K562 (cell line): ENCODE data around the gene GMPR. TPM values are rescaled to one million over a fixed set of nuclear protein-coding genes. Genes with fewer than 3 reads are reported as not detected.

Experiments
- C11orf30 ChIP-seq: fragments of 450-650 bp; IDR thresholded peaks from 2 replicates; pipeline ENCODE4 v1.6.1; 2016; ENCODE audit warnings: low read depth, mild to moderate bottlenecking
- CBX1 ChIP-seq: sonication (generic); IDR thresholded peaks from 2 replicates; pipeline ENCODE4 v1.6.1; 2016; ENCODE audit warnings: antibody characterized with exemption, low read depth, mild to moderate bottlenecking
- CREB3L1 ChIP-seq: fragments of 450-650 bp; IDR thresholded peaks from 2 replicates; pipeline ENCODE4 v1.6.1; 2014; ENCODE audit warnings: low read depth, mild to moderate bottlenecking, moderate library complexity, borderline replicate concordance
- CTCF ChIP-seq, 3 experiments: IDR thresholded peaks in 2 of 3; conservative IDR thresholded peaks in 1 of 3; 2 replicates each; pipeline ENCODE4 v1.5.1; 2011 to 2012; ENCODE audit warnings: low read length in 3 of 3, mild to moderate bottlenecking in 3 of 3, control low read depth in 2 of 3, improper control_type of control experiment in 1 of 3, inconsistent platforms in 1 of 3, low read depth in 1 of 3, mixed read lengths in 1 of 3, moderate library complexity in 1 of 3; ENCODE audit not compliant: insufficient read depth in 2 of 3
- CTCFL ChIP-seq: IDR thresholded peaks from 2 replicates; pipeline ENCODE4 v1.6.1; 2011; ENCODE audit warnings: borderline replicate concordance, low read depth, mild to moderate bottlenecking, moderate library complexity, low read length; ENCODE audit not compliant: insufficient read depth, poor library complexity, severe bottlenecking
- EHMT2 ChIP-seq: fragments of 450-650 bp; IDR thresholded peaks from 2 replicates; pipeline ENCODE4 v1.6.1; 2018; ENCODE audit warnings: antibody characterized with exemption
- MEF2A ChIP-seq: IDR thresholded peaks from 2 replicates; pipeline ENCODE4 v1.6.1; 2011; ENCODE audit warnings: low read depth, mild to moderate bottlenecking, low read length, moderate library complexity; ENCODE audit not compliant: control insufficient read depth
- MNT ChIP-seq, 2 experiments: fragments of 450-650 bp; conservative IDR thresholded peaks; 2 replicates each; pipeline ENCODE4 v1.6.1; 2017; ENCODE audit warnings: mild to moderate bottlenecking in 2 of 2, moderate library complexity in 2 of 2
- NUFIP1 ChIP-seq: fragments of 450-650 bp; IDR thresholded peaks from 2 replicates; pipeline ENCODE4 v1.6.1; 2018; ENCODE audit not compliant: partially characterized antibody
- POLR2H ChIP-seq: IDR thresholded peaks from 2 replicates; pipeline ENCODE4 v1.6.1; 2016; ENCODE audit warnings: missing genetic modification characterization, low read depth, mild to moderate bottlenecking, control low read depth, missing compliant biosample characterization, moderate library complexity
- PREB ChIP-seq: sonication (generic); formaldehyde crosslinking; IDR thresholded peaks from 2 replicates; pipeline ENCODE4 v1.8.1; 2023; ENCODE audit warnings: mild to moderate bottlenecking, missing genetic modification reagents
- SMAD4 ChIP-seq: fragments of 250-450 bp; sonication (Bioruptor Pico); conservative IDR thresholded peaks from 2 replicates; pipeline ENCODE4 v1.8.0; 2021; ENCODE audit warnings: inconsistent platforms, mild to moderate bottlenecking, moderate library complexity
- SP1 ChIP-seq: sonication (generic); formaldehyde crosslinking; IDR thresholded peaks from 2 replicates; pipeline ENCODE4 v1.8.1; 2022; ENCODE audit warnings: mild to moderate bottlenecking, missing genetic modification reagents
- STAG1 ChIP-seq: sonication (generic); formaldehyde crosslinking; IDR thresholded peaks from 2 replicates; pipeline ENCODE4 v1.5.0; 2020; ENCODE audit warnings: missing genetic modification reagents, borderline replicate concordance
- ZNF583 ChIP-seq: fragments of 250-450 bp; sonication (Bioruptor Pico); IDR thresholded peaks from 2 replicates; pipeline ENCODE4 v1.4.0; 2020
- polyA plus RNA-seq, 8 experiments: library from polyadenylated mRNA; depleted of rRNA in 4 of 8; stranded (reverse) in 5 of 8; unstranded in 3 of 8; fragments of >200 nt; fragmentation: Nextera tagmentation in 2 of 8; fragmentation: Illumina TruSeq in 1 of 8; extraction: Ambion mirVana in 2 of 8; extraction: Trizol in 1 of 8; gene quantifications; 2 replicates each; pipeline versions ENCODE4 v1.2.1 to v1.2.3, GENCODE V29; 2011 to 2014; ENCODE audit warnings: inconsistent platforms in 1 of 8, missing spikeins in 1 of 8
- total RNA-seq, 7 experiments: library from RNA; depleted of rRNA in 6 of 7; stranded (reverse); fragments of >200 nt in 6 of 7; fragmentation: Illumina TruSeq in 2 of 7; extraction: Trizol in 2 of 7; gene quantifications; 2 replicates each; pipeline versions ENCODE4 v1.2.1 to v1.2.3, GENCODE V29; 2011 to 2021; ENCODE audit warnings: low replicate concordance in 1 of 7
- TF ChIP-seq, protein P1 (sequence below): sonication (generic); formaldehyde crosslinking; IDR thresholded peaks from 2 replicates; pipeline ENCODE4 v1.5.0; 2020; ENCODE audit warnings: missing genetic modification reagents

GMPR gene
- total and polyA plus RNA-seq, 9 of the 15 experiments (the other 6 are each of a cell fraction or from before 2014, with no cell fraction given): 34.6 to 83.7 (median 49.8) TPM

DNA sequence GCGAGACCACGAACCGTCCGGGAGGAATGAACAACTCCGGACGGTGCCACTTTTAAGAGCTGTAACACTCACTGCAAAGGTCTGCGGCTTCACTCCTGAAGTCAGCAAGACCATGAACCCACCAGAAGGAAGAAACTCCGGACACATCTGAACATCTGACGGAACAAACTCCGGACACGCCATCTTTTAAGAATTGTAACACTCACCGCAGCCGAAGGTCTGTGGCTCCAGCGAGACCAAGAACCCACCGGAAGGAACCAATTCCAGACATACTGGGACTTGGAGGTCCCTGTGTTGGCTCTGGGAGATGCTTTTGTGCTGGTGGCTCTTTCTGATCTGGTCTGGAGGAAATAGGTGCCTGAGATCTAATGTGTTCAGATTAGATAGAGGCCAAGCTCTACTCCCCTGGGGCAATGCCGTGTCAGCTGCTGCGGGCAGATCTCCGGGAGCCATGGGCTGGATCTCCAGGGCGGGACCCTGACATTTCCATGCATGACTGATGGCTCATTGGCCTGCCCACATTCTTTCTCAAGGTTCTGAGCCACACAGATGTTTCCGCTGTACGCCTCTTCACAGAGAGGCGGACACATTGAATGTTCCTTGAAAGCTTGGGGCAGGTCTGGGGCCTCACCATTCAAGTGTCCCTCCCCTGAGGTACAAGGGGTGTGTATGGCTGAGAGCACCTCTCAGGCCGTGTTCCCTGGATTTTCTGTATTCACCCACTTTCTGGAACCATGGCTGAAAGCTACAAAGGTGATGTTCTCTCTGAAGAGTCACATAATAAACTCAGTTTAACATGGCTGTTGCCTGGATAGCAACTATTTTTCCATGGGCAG is 29.3 kb downstream of the GMPR start (continued):
- peak; percentile 42 to 84 for TF ChIP-seq MNT (conservative IDR thresholded peaks at IDR 0.05)
- TF ChIP-seq EHMT2: no peak
- TF ChIP-seq NUFIP1: no peak
- no peak for TF ChIP-seq STAG1 (CRISPR knock-in tag)
- TF ChIP-seq CREB3L1: peak; percentile 79
- peak; percentile 95 for TF ChIP-seq POLR2H (tag)
- TF ChIP-seq CTCFL: no peak
- no peak for TF ChIP-seq PREB (CRISPR knock-in tag)
- TF ChIP-seq C11orf30: no peak
- TF ChIP-seq SP1 (CRISPR knock-in tag): peak; percentile 88
- TF ChIP-seq CTCF (IDR thresholded peaks at IDR 0.05 in 2 of 3, conservative IDR thresholded peaks at IDR 0.05 in 1 of 3; ENCODE audit: insufficient read depth in 2 of 3, low read depth in 1 of 3, low read length in 3 of 3): no peak
- TF ChIP-seq CBX1: no peak; the same call in none of the 2 replicates
- TF ChIP-seq MEF2A: peak; percentile 60; the same call in 1 of the 2 replicates
- peak; percentile 98 for TF ChIP-seq SMAD4 (CRISPR knock-in tag)
- TF ChIP-seq, protein P1, sequence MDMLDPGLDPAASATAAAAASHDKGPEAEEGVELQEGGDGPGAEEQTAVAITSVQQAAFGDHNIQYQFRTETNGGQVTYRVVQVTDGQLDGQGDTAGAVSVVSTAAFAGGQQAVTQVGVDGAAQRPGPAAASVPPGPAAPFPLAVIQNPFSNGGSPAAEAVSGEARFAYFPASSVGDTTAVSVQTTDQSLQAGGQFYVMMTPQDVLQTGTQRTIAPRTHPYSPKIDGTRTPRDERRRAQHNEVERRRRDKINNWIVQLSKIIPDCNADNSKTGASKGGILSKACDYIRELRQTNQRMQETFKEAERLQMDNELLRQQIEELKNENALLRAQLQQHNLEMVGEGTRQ (CRISPR knock-in tag): no peak
- 0 out of 2 replicates have a peak, but pooled peaks have one; percentile 36 for TF ChIP-seq ZNF583 (CRISPR knock-in tag)
